Hematopoietic multipotent progenitor cell treated with erythropoietin and hydrocortisone succinate and interleukin-3 and kit ligand, for 6 days (in vitro differentiated cells): Measurements from ENCODE around the gene TNK2.

Experiments
- DNase-seq: peaks from one replicate; pipeline ENCODE4 v3.0.0-alpha.2; 2015

The TNK2 gene

GRCh38 chr3:195897853-195898415 is 10.4 kb downstream of the TNK2 start:
- no peak for DNase-seq

- DNase-seq = peak; percentile 71
These were observed 11.1 kb downstream of the TNK2 start for GRCh38 chr3:195897081-195897852.

- DNase-seq = peak; percentile 83
These were observed 11.8 kb downstream of the TNK2 start for GRCh38 chr3:195896361-195897080.

GRCh38 chr3:195895861-195896360 is 12.4 kb downstream of the TNK2 start:
- peak; percentile 80 for DNase-seq

- peak; percentile 78 for DNase-seq
These were observed 13.1 kb downstream of the TNK2 start for GRCh38 chr3:195895078-195895860.

GRCh38 chr3:195893916-195894465 is 14.4 kb downstream of the TNK2 start:
- no peak for DNase-seq

GRCh38 chr3:195893516-195893915 is 14.8 kb downstream of the TNK2 start:
- no peak for DNase-seq

- no peak for DNase-seq
These were observed 15.3 kb downstream of the TNK2 start for GRCh38 chr3:195893044-195893395.

GRCh38 chr3:195892105-195893043 is 16.0 kb downstream of the TNK2 start:
- peak; percentile 68 for DNase-seq

- no peak for DNase-seq
These were observed 16.8 kb downstream of the TNK2 start for GRCh38 chr3:195891431-195892104.

GRCh38 chr3:195889870-195890295 is 18.5 kb downstream of the TNK2 start:
- DNase-seq = peak; percentile 47

- no peak for DNase-seq
These were observed 19.1 kb downstream of the TNK2 start for GRCh38 chr3:195888981-195889869.

GRCh38 chr3:195888311-195888761 is 20.0 kb downstream of the TNK2 start:
- no peak for DNase-seq

GRCh38 chr3:195887670-195888069 is 20.7 kb downstream of the TNK2 start:
- DNase-seq = no peak

- DNase-seq = no peak
These were observed 21.9 kb downstream of the TNK2 start for GRCh38 chr3:195886181-195887141.

- peak; percentile 81 for DNase-seq
These were observed 23.1 kb downstream of the TNK2 start for GRCh38 chr3:195885036-195885891.

- DNase-seq = no peak
These were observed 23.7 kb downstream of the TNK2 start for GRCh38 chr3:195884691-195885035.

- DNase-seq = no peak
These were observed 24.6 kb downstream of the TNK2 start for GRCh38 chr3:195883801-195884200.
